Daoy (cell line): ENCODE data around the gene DNAJC11. TPM values are rescaled to one million over a fixed set of nuclear protein-coding genes. Genes with fewer than 3 reads are reported as not detected.

Experiments
- DNase-seq: peaks from one replicate; pipeline ENCODE4 v3.0.0-alpha.2; 2015; ENCODE audit warnings: low read depth
- total RNA-seq: library from RNA; depleted of rRNA; stranded (reverse); fragments of >200 nt; shearing (Covaris generic); gene quantifications from 2 replicates; pipeline ENCODE4 v1.2.3, GENCODE V29; 2014; rRNA removed

Gene DNAJC11
- total RNA-seq, 1 experiment from 2014 or later, result 48.3 TPM

- no peak for DNase-seq
Observed at GRCh38 chr1:6585841-6586240, 115.8 kb downstream of the DNAJC11 start.

- no peak for DNase-seq
Observed at GRCh38 chr1:6585081-6585722, 116.4 kb downstream of the DNAJC11 start.

Other genes with a start within 250 kb of the DNAJC11 start
- 2.0 and 3.5 TPM in 2 replicates for gene TNFRSF25, start 235.6 kb downstream of the DNAJC11 start, total RNA-seq
- gene PLEKHG5, start 210.1 kb downstream of the DNAJC11 start, total RNA-seq, result 8.1 and 8.4 TPM in 2 replicates
- 29.9 and 42.1 TPM in 2 replicates for gene NOL9, start 147.3 kb downstream of the DNAJC11 start, total RNA-seq
- gene TAS1R1, start 146.5 kb downstream of the DNAJC11 start, total RNA-seq, result not detected in 2 replicates
- gene ZBTB48, start 121.8 kb downstream of the DNAJC11 start, total RNA-seq, result 18.9 and 19.7 TPM in 2 replicates
- 48.2 and 48.7 TPM in 2 replicates for gene KLHL21, start 98.9 kb downstream of the DNAJC11 start, total RNA-seq
- gene PHF13, start 88.1 kb downstream of the DNAJC11 start, total RNA-seq, result 13.6 and 17.0 TPM in 2 replicates
- 14.9 and 27.2 TPM in 2 replicates for gene THAP3, start 76.9 kb downstream of the DNAJC11 start, total RNA-seq
- gene CAMTA1, start 83.6 kb upstream of the DNAJC11 start, total RNA-seq, result 76.0 and 105 TPM in 2 replicates